ENCODE measurements around the gene ADRB1.

ADRB1 gene

GRCh38 chr10:114015708-114016107 lies 28.0 kb upstream of the ADRB1 start:
- Histone ChIP-seq H3K27me3 (replicated peaks; ENCODE audit: control insufficient read depth, insufficient read depth, low read length) (no peaks in the 10 kb centered on the region), H3K36me3 (ENCODE audit: control insufficient read depth, insufficient read depth, low read length) (no peaks in the 10 kb centered on the region), H3K4me3 (replicated peaks; ENCODE audit: low read depth, low read length) (no peak overlapping the region)
- no peak for TF ChIP-seq CTCF (IDR thresholded peaks at IDR 0.05; ENCODE audit: insufficient read depth, low read length, poor library complexity, severe bottlenecking)
- DNase-seq (ENCODE audit: extremely low read depth, insufficient read length) = no peak

GRCh38 chr10:114017271-114017670 lies 26.4 kb upstream of the ADRB1 start:
- no peak for TF ChIP-seq CTCF (IDR thresholded peaks at IDR 0.05; ENCODE audit: insufficient read depth, low read length, poor library complexity, severe bottlenecking)
- Histone ChIP-seq H3K36me3 (ENCODE audit: control insufficient read depth, insufficient read depth, low read length) (no peaks in the 10 kb centered on the region), H3K4me3 (replicated peaks; ENCODE audit: low read depth, low read length) (no peak overlapping the region), H3K27me3 (replicated peaks; ENCODE audit: control insufficient read depth, insufficient read depth, low read length) (no peaks in the 10 kb centered on the region)
- DNase-seq (ENCODE audit: extremely low read depth, insufficient read length) = no peak

GRCh38 chr10:114017873-114018272 lies 25.8 kb upstream of the ADRB1 start:
- no peak overlapping the region for H3K4me3 ChIP-seq (replicated peaks; ENCODE audit: low read depth, low read length)
- H3K36me3 ChIP-seq (ENCODE audit: control insufficient read depth, insufficient read depth, low read length) = no peaks in the 10 kb centered on the region
- TF ChIP-seq CTCF (IDR thresholded peaks at IDR 0.05; ENCODE audit: insufficient read depth, low read length, poor library complexity, severe bottlenecking) = no peak
- no peak for DNase-seq (ENCODE audit: extremely low read depth, insufficient read length)
- H3K27me3 ChIP-seq (replicated peaks; ENCODE audit: control insufficient read depth, insufficient read depth, low read length) = no peaks in the 10 kb centered on the region

GRCh38 chr10:114019226-114019625 lies 24.4 kb upstream of the ADRB1 start:
- Histone ChIP-seq H3K36me3 (ENCODE audit: control insufficient read depth, insufficient read depth, low read length) (no peaks in the 10 kb centered on the region), H3K27me3 (replicated peaks; ENCODE audit: control insufficient read depth, insufficient read depth, low read length) (no peaks in the 10 kb centered on the region), H3K4me3 (replicated peaks; ENCODE audit: low read depth, low read length) (no peak overlapping the region)
- DNase-seq (ENCODE audit: extremely low read depth, insufficient read length) = no peak
- no peak for TF ChIP-seq CTCF (IDR thresholded peaks at IDR 0.05; ENCODE audit: insufficient read depth, low read length, poor library complexity, severe bottlenecking)

- no peak for TF ChIP-seq CTCF (IDR thresholded peaks at IDR 0.05; ENCODE audit: insufficient read depth, low read length, poor library complexity, severe bottlenecking)
- Histone ChIP-seq H3K36me3 (ENCODE audit: control insufficient read depth, insufficient read depth, low read length) (no peaks in the 10 kb centered on the region), H3K4me3 (replicated peaks; ENCODE audit: low read depth, low read length) (no peak overlapping the region), H3K27me3 (replicated peaks; ENCODE audit: control insufficient read depth, insufficient read depth, low read length) (no peaks in the 10 kb centered on the region)
- DNase-seq (ENCODE audit: extremely low read depth, insufficient read length) = no peak
Observed at GRCh38 chr10:114021154-114021553, 22.5 kb upstream of the ADRB1 start.

Measured in GM06990 (cell line).